OCI-LY3 (cell line): ENCODE results near the gene CPLX1.

Experiments used
- H2AFZ ChIP-seq: fragments of 200-600, 300-600 bp; shearing (Covaris generic); 2 replicates; pipeline ENCODE4 v1.6.0; 2014; ENCODE audit warnings: antibody characterized with exemption, low read depth, low read length
- H3K27ac ChIP-seq: fragments of 200-600, 300-600 bp; sonication (generic); 2 replicates; pipeline ENCODE4 v1.5.1; 2014; ENCODE audit warnings: mild to moderate bottlenecking, low read length, moderate library complexity, mixed read lengths
- H3K27me3 ChIP-seq: fragments of 200-600, 300-600 bp; sonication (generic); 2 replicates; pipeline ENCODE4 v1.6.1; 2014; ENCODE audit warnings: low read depth, low read length, mixed read lengths
- H3K36me3 ChIP-seq: fragments of 200-600, 300-600 bp; sonication (generic); replicated peaks from 2 replicates; pipeline ENCODE3; 2014; ENCODE audit warnings: low read depth, low read length, mixed read lengths
- H3K4me1 ChIP-seq: fragments of 300-600, 200-600 bp; sonication (generic); 2 replicates; pipeline ENCODE4 v1.6.1; 2014; ENCODE audit warnings: low read length, mixed read lengths
- H3K4me2 ChIP-seq: fragments of 200-600, 300-600 bp; sonication (generic); 2 replicates; pipeline ENCODE4 v1.6.1; 2014; ENCODE audit warnings: low read length, mixed read lengths
- H3K4me3 ChIP-seq: fragments of 300-600, 200-600 bp; sonication (generic); 2 replicates; pipeline ENCODE4 v1.5.1; 2014; ENCODE audit warnings: antibody characterized with exemption, mild to moderate bottlenecking, low read length, moderate library complexity
- H3K79me2 ChIP-seq: fragments of 300-600, 200-600 bp; shearing (Covaris generic); 2 replicates; pipeline ENCODE4 v1.6.1; 2014; ENCODE audit warnings: mild to moderate bottlenecking, low read length, mixed read lengths
- H3K9ac ChIP-seq: fragments of 300-600, 200-600 bp; shearing (Covaris generic); 2 replicates; pipeline ENCODE4 v1.6.0; 2014; ENCODE audit warnings: mild to moderate bottlenecking, low read length, moderate library complexity
- H3K9me3 ChIP-seq: fragments of 200-600, 300-600 bp; shearing (Covaris generic); 2 replicates; pipeline ENCODE4 v1.6.1; 2014; ENCODE audit warnings: low read length, mixed read lengths; ENCODE audit not compliant: insufficient read depth
- H4K20me1 ChIP-seq: fragments of 200-600, 300-600 bp; sonication (generic); 2 replicates; pipeline ENCODE4 v1.6.1; 2016; ENCODE audit warnings: low read length, mixed read lengths; ENCODE audit not compliant: insufficient read depth
- CTCF ChIP-seq: fragments of 200-600, 300-600 bp; sonication (generic); IDR thresholded peaks from 2 replicates; pipeline ENCODE4 v1.5.1; 2014; ENCODE audit warnings: antibody characterized with exemption, low read length, low read depth
- EZH2phosphoT487 ChIP-seq: fragments of 200-600 bp; shearing (Covaris generic); IDR thresholded peaks from 2 replicates; pipeline ENCODE4 v1.6.1; 2018; ENCODE audit warnings: antibody characterized with exemption, mixed run types, low read depth

The CPLX1 gene

GRCh38 chr4:742742-743311 lies 83.1 kb downstream of the CPLX1 start:
- Histone ChIP-seq H3K36me3 (peaks cover 10% of the 10 kb centered on the region), H3K27me3 (no peaks in the 10 kb centered on the region), H3K4me3 (no peak overlapping the region), H2AFZ (no peak overlapping the region), H3K9me3 (no peaks in the 10 kb centered on the region), H3K4me1 (no peaks in the 10 kb centered on the region), H3K9ac (no peak overlapping the region), H3K4me2 (no peak overlapping the region), H3K27ac (no peak overlapping the region), H4K20me1 (peaks cover 4% of the 10 kb centered on the region; the same call in 1 of the 2 replicates), H3K79me2 (no peaks in the 10 kb centered on the region)
- TF ChIP-seq CTCF (peak; percentile 88), EZH2phosphoT487 (no peak)

- no peaks in the 10 kb centered on the region for H3K79me2 ChIP-seq
- no peaks in the 10 kb centered on the region for H3K9me3 ChIP-seq
- H3K27ac ChIP-seq, result no peak overlapping the region
- TF ChIP-seq CTCF, result no peak
- no peak overlapping the region for H3K4me3 ChIP-seq
- no peak overlapping the region for H2AFZ ChIP-seq
- H3K36me3 ChIP-seq, result peaks cover 13% of the 10 kb centered on the region
- no peaks in the 10 kb centered on the region for H3K4me1 ChIP-seq
- H4K20me1 ChIP-seq, result peaks cover 4% of the 10 kb centered on the region; the same call in 1 of the 2 replicates
- H3K27me3 ChIP-seq, result no peaks in the 10 kb centered on the region
- no peak overlapping the region for H3K9ac ChIP-seq
- H3K4me2 ChIP-seq, result no peak overlapping the region
These were observed 83.7 kb downstream of the CPLX1 start for GRCh38 chr4:742096-742741.

GRCh38 chr4:740656-741282 lies 85.2 kb downstream of the CPLX1 start:
- no peak overlapping the region for H3K9ac ChIP-seq
- H3K4me1 ChIP-seq, result no peaks in the 10 kb centered on the region
- H3K27me3 ChIP-seq, result no peaks in the 10 kb centered on the region
- H2AFZ ChIP-seq, result no peak overlapping the region
- H3K4me3 ChIP-seq, result no peak overlapping the region
- H3K27ac ChIP-seq, result no peak overlapping the region
- no peak overlapping the region for H3K4me2 ChIP-seq
- H3K9me3 ChIP-seq, result no peaks in the 10 kb centered on the region
- no peaks in the 10 kb centered on the region for H3K79me2 ChIP-seq
- peaks cover 15% of the 10 kb centered on the region for H3K36me3 ChIP-seq
- peaks cover 4% of the 10 kb centered on the region; the same call in 1 of the 2 replicates for H4K20me1 ChIP-seq
- TF ChIP-seq EZH2phosphoT487, result no peak
- no peak for TF ChIP-seq CTCF

GRCh38 chr4:740011-740410 lies 85.9 kb downstream of the CPLX1 start:
- H3K9me3 ChIP-seq, result no peaks in the 10 kb centered on the region
- no peak overlapping the region for H3K9ac ChIP-seq
- H3K27ac ChIP-seq, result no peak overlapping the region
- no peak overlapping the region for H3K4me2 ChIP-seq
- H3K4me3 ChIP-seq, result no peak overlapping the region
- peaks cover 4% of the 10 kb centered on the region; the same call in 1 of the 2 replicates for H4K20me1 ChIP-seq
- TF ChIP-seq EZH2phosphoT487 (no peak), CTCF (no peak)
- peaks cover 19% of the 10 kb centered on the region for H3K36me3 ChIP-seq
- H3K79me2 ChIP-seq, result no peaks in the 10 kb centered on the region
- H3K4me1 ChIP-seq, result no peaks in the 10 kb centered on the region
- no peaks in the 10 kb centered on the region for H3K27me3 ChIP-seq
- no peak overlapping the region for H2AFZ ChIP-seq
